Raji (cell line): Measurements from ENCODE around the gene ADRA2C.

Experiments used
- POLR2A ChIP-seq: IDR thresholded peaks from 2 replicates; pipeline ENCODE4 v1.6.1; 2011; ENCODE audit warnings: low read depth, low read length, control low read depth; ENCODE audit not compliant: insufficient read depth

ADRA2C gene

DNA sequence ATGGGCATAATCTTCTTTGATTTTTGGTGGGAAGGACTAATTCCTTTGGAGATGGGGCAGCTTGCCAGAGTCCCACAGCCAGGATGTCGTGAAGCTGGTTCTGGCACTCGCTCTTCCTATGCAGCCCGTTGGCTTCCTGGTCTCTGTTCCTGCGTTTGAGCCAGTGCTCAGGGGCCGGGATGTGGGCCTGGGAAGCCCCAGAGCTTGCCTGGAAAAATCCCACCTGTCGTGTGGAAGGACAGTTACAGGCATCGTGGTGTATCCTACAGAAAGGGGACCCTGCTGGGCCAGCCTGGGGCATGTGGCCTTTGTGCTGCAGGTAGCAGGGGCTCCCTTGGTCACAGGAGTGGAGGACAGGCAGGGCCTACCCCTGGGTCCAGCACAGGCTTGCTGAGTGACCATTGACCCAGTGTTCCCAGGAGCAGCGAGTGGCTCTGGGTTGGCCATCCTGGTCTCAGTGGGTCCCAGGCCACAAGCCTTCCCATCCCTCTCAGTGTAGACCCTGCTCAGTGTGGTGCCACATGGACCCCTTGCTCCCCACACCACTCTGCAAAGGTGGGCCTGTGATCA, 50.2 kb downstream of the ADRA2C start:
- TF ChIP-seq POLR2A = no peak

DNA sequence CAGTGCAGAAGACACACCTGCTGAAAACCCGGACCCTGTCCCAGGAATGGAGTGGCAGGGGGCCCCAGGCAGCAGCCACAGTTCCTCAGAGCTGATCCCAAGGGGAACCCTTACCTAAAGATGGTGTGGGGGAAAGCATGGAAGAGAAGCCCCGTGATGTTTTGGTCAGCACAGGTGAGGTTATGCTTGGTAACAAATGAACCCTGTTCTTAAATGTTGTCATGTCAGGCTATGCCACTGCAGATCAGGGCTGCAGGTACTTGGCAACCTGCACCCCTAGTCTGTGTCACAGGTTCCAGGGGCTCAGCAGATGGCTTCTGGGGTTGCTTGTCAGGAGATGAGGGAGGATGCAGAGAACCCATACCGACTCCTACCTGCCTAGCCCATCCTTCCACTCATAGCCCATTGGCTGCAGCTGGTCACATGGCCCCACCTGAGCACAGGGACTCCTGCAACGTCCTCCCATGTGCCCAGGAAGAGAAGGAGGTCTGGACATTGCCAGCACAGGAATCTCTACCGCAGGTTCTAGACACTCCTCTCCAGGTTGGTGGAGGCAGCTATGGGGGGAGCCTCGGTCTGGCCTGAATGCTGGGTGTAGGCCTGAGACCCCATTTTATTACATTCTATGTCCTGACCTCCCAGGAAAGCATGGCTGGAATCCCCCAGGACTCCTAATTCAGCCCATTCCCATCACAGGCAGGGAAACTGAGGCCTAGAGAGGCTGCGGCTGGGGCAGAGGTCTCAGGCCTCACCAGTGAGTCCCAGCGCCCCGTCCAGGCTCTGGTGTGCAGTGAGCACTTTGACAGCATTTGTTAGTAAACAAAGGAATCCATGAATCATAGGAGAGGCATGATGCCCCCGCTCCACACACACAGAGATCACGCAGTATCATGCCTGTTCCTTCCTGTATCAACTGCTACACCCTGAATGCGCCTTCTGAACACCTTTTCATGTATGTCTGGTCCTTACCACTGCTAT, 51.1 kb downstream of the ADRA2C start:
- TF ChIP-seq POLR2A = no peak
